ENCODE data around the gene MPDZ.

DNA sequence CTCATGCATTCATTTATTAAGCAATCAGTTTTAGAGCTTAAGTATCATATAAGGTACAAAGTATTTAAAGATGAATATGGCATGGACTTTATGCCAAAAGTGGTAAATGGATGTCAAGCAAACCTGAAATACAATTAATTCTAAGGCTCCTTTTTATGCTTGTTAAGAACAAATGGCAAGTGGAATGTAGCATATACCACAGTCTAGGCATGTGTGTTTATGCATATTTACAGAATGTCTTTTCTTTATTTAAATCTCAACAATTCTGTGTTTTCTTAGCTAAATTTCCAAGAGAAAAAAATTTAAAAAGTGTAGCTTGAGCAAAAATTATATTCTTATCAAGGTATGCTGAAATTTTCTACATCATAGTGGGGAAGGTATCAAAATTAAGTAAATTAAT lies 39.8 kb downstream of the MPDZ start:
- no peak for TF ChIP-seq MXI1 (IDR thresholded peaks at IDR 0.05; ENCODE audit: borderline replicate concordance, low read depth, low read length)
- no peak for TF ChIP-seq POLR2A (IDR thresholded peaks at IDR 0.05; ENCODE audit: low read depth, low read length)
- TF ChIP-seq, protein P1, sequence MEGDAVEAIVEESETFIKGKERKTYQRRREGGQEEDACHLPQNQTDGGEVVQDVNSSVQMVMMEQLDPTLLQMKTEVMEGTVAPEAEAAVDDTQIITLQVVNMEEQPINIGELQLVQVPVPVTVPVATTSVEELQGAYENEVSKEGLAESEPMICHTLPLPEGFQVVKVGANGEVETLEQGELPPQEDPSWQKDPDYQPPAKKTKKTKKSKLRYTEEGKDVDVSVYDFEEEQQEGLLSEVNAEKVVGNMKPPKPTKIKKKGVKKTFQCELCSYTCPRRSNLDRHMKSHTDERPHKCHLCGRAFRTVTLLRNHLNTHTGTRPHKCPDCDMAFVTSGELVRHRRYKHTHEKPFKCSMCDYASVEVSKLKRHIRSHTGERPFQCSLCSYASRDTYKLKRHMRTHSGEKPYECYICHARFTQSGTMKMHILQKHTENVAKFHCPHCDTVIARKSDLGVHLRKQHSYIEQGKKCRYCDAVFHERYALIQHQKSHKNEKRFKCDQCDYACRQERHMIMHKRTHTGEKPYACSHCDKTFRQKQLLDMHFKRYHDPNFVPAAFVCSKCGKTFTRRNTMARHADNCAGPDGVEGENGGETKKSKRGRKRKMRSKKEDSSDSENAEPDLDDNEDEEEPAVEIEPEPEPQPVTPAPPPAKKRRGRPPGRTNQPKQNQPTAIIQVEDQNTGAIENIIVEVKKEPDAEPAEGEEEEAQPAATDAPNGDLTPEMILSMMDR (conservative IDR thresholded peaks at IDR 0.05; ENCODE audit: low read depth, low read length), result no peak
- TF ChIP-seq FOS (IDR thresholded peaks at IDR 0.05; ENCODE audit: low read depth, low read length), result no peak
- no peak for TF ChIP-seq MAFK (IDR thresholded peaks at IDR 0.05; ENCODE audit: low read depth, low read length)
- TF ChIP-seq RAD21 (IDR thresholded peaks at IDR 0.05; ENCODE audit: low read length), result no peak
